HepG2 (cell line): Measurements from ENCODE around the gene HTR1E. TPM values are rescaled to one million over a fixed set of nuclear protein-coding genes. Genes with fewer than 3 reads are reported as not detected.
"Not testable (repeated sequence)": the region's sequence is repeated elsewhere in the genome, so short reads cannot be mapped to it uniquely, and the experiment has no call there.

Experiments used
- ATAC-seq: fragments of 200-7000 bp; cut with Tn5 transposase; 3 replicates; pipeline ENCODE4 v1.9.1; 2020; ENCODE audit warnings: mild to moderate bottlenecking, moderate library complexity
- BruUV-seq: library from RNA; stranded (reverse); fragments of 400-500 nt; replicated peaks from 2 replicates; lab custom pipeline; 2021; lab: Mats Ljungman, UMichigan
- CTCF ChIA-PET: fragments of 300-600 bp; formaldehyde crosslinking; extraction: SDS; loops from one replicate; lab custom pipeline; 2021; ENCODE audit warnings: low total read pairs, inconsistent platforms, low intra/inter-chr PET ratio; lab: Yijun Ruan, JAX
- POLR2A ChIA-PET: fragments of 350-600 bp; sonication (Branson Sonifier 250); formaldehyde crosslinking; loops from one replicate; lab custom pipeline; 2020; ENCODE audit warnings: antibody characterized with exemption, inconsistent platforms; lab: Yijun Ruan, JAX
- DNase-seq: peaks from one replicate; pipeline ENCODE4 v3.0.0-alpha.2; 2015; ENCODE audit warnings: low spot score
- FAIRE-seq: peaks from 3 replicates; lab custom pipeline; 2011; peaks lifted over from hg19 to GRCh38; lab: Jason Lieb, UNC
- H2AFZ ChIP-seq: one replicate; pipeline ENCODE4 v1.6.1; 2011; ENCODE audit warnings: low read length, inconsistent platforms
- H3K27ac ChIP-seq: fragments of 300-600 bp; 3 replicates; pipeline ENCODE4 v1.8.0; 2011; ENCODE audit warnings: mixed run types, mild to moderate bottlenecking, mixed read lengths, low read length, inconsistent platforms; ENCODE audit not compliant: insufficient read depth; ENCODE audit errors: extremely low read length
- H3K27me3 ChIP-seq, 2 experiments: fragments of 200-600 bp in 1 of 2; 2 replicates in 1 of 2; 3 replicates in 1 of 2; pipeline versions ENCODE4 v1.6.0 to v1.8.0; 2011; ENCODE audit warnings: low read length in 2 of 2, mild to moderate bottlenecking in 2 of 2, moderate library complexity in 2 of 2, inconsistent platforms in 1 of 2; ENCODE audit not compliant: insufficient read depth in 2 of 2, control insufficient read depth in 1 of 2
- H3K36me3 ChIP-seq, 2 experiments: fragments of 200-600 bp in 1 of 2; replicated peaks in 1 of 2; 2 replicates in 1 of 2; 3 replicates in 1 of 2; pipeline versions ENCODE4 v1.5.1 to v1.8.0; 2011; ENCODE audit warnings: low read length in 2 of 2, inconsistent platforms in 1 of 2; ENCODE audit not compliant: insufficient read depth in 2 of 2, control insufficient read depth in 1 of 2
- H3K4me1 ChIP-seq: 2 replicates; pipeline ENCODE4 v1.5.1; 2012; ENCODE audit warnings: low read length, inconsistent platforms; ENCODE audit not compliant: insufficient read depth
- H3K4me2 ChIP-seq: 2 replicates; pipeline ENCODE4 v1.6.0; 2011; ENCODE audit warnings: low read depth, low read length, inconsistent platforms
- H3K4me3 ChIP-seq, 3 experiments: fragments of 200-600 bp in 1 of 3; sonication (generic), shearing (Covaris generic) in 1 of 3; replicated peaks in 1 of 3; 2 replicates each; pipeline ENCODE4 v1.5.1; 2011 to 2016; ENCODE audit warnings: low read length in 3 of 3, inconsistent platforms in 2 of 3, low read depth in 2 of 3, mild to moderate bottlenecking in 2 of 3, control low read depth in 1 of 3, mixed read lengths in 1 of 3; ENCODE audit not compliant: insufficient read depth in 1 of 3
- H3K79me2 ChIP-seq: one replicate; pipeline ENCODE4 v1.6.1; 2011; ENCODE audit warnings: low read length, inconsistent platforms; ENCODE audit not compliant: insufficient read depth
- H3K9ac ChIP-seq: 2 replicates; pipeline ENCODE4 v1.6.0; 2011; ENCODE audit warnings: mild to moderate bottlenecking, low read depth, low read length, inconsistent platforms; ENCODE audit not compliant: insufficient read depth
- H3K9me3 ChIP-seq: 2 replicates; pipeline ENCODE4 v1.5.1; 2012; ENCODE audit warnings: mild to moderate bottlenecking, low read length
- H4K20me1 ChIP-seq: 2 replicates; pipeline ENCODE4 v1.6.0; 2011; ENCODE audit warnings: inconsistent platforms, mild to moderate bottlenecking, low read length, moderate library complexity; ENCODE audit not compliant: insufficient read depth
- MAFF ChIP-seq: IDR thresholded peaks from 2 replicates; pipeline ENCODE4 v1.6.1; 2011; ENCODE audit warnings: low read depth, low read length, improper control_type of control experiment
- MAFK ChIP-seq, 2 experiments: IDR thresholded peaks in 1 of 2; conservative IDR thresholded peaks in 1 of 2; 2 replicates each; pipeline ENCODE4 v1.6.1; 2011; ENCODE audit warnings: improper control_type of control experiment in 2 of 2, low read length in 2 of 2
- WGBS: methylation state at CpG from one replicate; pipeline ENCODE4 v1.1.6; 2017; ENCODE audit warnings: low lambda C conversion rate; 5-methylcytosine and 5-hydroxymethylcytosine counted together
- in situ Hi-C: cut with HindIII; loops from 2 replicates; pipeline ENCODE4 v1.10.0; 2017; ENCODE audit warnings: low pct_unique_long_range_greater_than_20kb; ENCODE audit not compliant: extremely low pct_ligation_motif_present
- intact Hi-C: fragments of 100-400 bp; cut with micrococcal nuclease; formaldehyde crosslinking; loops from one replicate; pipeline ENCODE4 v1.10.0; 2022; ENCODE audit not compliant: unreplicated experiment
- polyA plus RNA-seq, 8 experiments: library from polyadenylated mRNA; depleted of rRNA in 3 of 8; stranded (reverse) in 7 of 8; unstranded in 1 of 8; fragments of >200 nt; fragmentation: Illumina TruSeq in 4 of 8; extraction: Trizol in 4 of 8; gene quantifications; 2 replicates each; pipeline versions ENCODE4 v1.2.1 to v1.2.3, GENCODE V29; 2011 to 2016; ENCODE audit warnings: low read depth in 4 of 8, missing spikeins in 1 of 8, mixed read lengths in 1 of 8; ENCODE audit not compliant: insufficient read depth in 1 of 8
- total RNA-seq, 5 experiments: library from RNA; depleted of rRNA; stranded (reverse); fragments of >200 nt; fragmentation: Illumina TruSeq; extraction: Trizol; gene quantifications; 2 replicates each; pipeline ENCODE4 v1.2.3, GENCODE V29; 2016; ENCODE audit warnings: low read depth in 1 of 5

Gene HTR1E
- total and polyA plus RNA-seq, 2 of the 13 experiments (the other 11 are each of a cell fraction or from before 2014, with no cell fraction given) = not detected

DNA sequence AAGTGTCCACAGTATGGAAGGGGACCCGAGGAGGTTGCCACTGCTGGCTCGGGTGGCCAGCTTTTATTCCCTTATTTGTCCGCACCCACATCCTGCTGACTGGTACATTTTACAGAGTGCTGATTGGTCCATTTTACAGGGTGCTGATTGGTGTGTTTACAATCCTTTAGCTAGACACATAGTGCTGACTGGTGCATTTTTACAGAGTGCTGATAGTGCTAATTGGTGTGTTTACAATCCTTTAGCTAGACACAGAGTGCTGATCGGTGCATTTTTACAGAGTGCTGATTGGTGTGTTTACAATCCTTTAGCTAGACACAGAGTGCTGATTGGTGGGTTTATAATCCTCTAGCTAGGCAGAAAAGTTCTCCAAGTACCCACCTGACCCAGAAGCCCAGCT lies 65.1 kb downstream of the HTR1E start:
- FAIRE-seq, CTCF ChIA-PET, H2AFZ ChIP-seq, H4K20me1 ChIP-seq, H3K9me3 ChIP-seq, ATAC-seq, H3K27me3 ChIP-seq, DNase-seq, H3K4me3 ChIP-seq, BruUV-seq, H3K9ac ChIP-seq, H3K4me1 ChIP-seq, H3K4me2 ChIP-seq, H3K27ac ChIP-seq, intact Hi-C loops, in situ Hi-C loops, H3K36me3 ChIP-seq, H3K79me2 ChIP-seq, POLR2A ChIA-PET: not testable (repeated sequence)
- 21% methylated on average over 4 of the region's 4 CpGs for WGBS
- TF ChIP-seq MAFF (peak; percentile 88), MAFK (conservative IDR thresholded peaks at IDR 0.05 in 1 of 2, IDR thresholded peaks at IDR 0.05 in 1 of 2; ENCODE audit: low read length in 2 of 2) (peak; percentile 75 to 88)

DNA sequence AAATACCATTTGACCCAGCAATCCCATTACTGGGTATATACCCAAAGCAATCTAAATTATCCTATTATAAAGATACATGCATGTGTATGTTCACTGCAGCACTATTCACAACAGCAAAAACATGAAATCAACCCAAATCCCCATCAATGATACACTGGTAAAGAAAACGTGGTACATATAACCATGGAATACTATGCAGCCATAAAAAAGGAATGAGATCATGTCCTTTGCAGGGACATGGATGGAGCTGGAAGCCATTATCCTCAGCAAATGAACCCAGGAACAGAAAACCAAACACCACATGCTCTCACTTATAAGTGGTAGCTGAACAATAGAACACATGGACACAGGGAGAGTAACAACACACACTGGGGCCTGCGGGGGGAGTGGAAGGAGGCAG lies 69.2 kb downstream of the HTR1E start:
- H3K9me3 ChIP-seq, FAIRE-seq, intact Hi-C loops, H3K27me3 ChIP-seq, H3K4me1 ChIP-seq, H3K4me2 ChIP-seq, in situ Hi-C loops, CTCF ChIA-PET, H3K79me2 ChIP-seq, POLR2A ChIA-PET, H4K20me1 ChIP-seq, H3K27ac ChIP-seq, H3K36me3 ChIP-seq, BruUV-seq, ATAC-seq, H3K4me3 ChIP-seq, H3K9ac ChIP-seq, DNase-seq, H2AFZ ChIP-seq: not testable (repeated sequence)
- 0% methylated on average over 2 of the region's 2 CpGs for WGBS

DNA sequence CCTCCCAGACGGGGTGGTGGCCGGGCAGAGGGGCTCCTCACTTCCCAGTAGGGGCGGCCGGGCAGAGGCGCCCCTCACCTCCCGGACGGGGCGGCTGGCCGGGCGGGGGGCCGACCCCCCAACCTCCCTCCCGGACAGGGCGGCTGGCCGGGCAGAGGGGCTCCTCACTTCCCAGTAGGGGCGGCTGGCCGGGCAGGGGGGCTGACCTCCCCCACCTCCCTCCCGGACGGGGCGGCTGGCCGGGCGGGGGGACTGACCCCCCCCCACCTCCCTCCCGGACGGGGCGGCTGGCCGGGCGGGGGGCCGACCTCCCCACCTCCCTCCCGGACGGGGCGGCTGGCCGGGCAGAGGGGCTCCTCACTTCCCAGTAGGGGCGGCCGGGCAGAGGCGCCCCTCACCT lies 72.3 kb downstream of the HTR1E start:
- H3K4me2 ChIP-seq, H3K27me3 ChIP-seq, ATAC-seq, H3K27ac ChIP-seq, CTCF ChIA-PET, H3K4me3 ChIP-seq, H4K20me1 ChIP-seq, POLR2A ChIA-PET, FAIRE-seq, DNase-seq, H3K9ac ChIP-seq, H3K9me3 ChIP-seq, H3K79me2 ChIP-seq, BruUV-seq, intact Hi-C loops, H3K4me1 ChIP-seq, H2AFZ ChIP-seq, in situ Hi-C loops, H3K36me3 ChIP-seq: not testable (repeated sequence)
- WGBS = no CpG with 5 or more reads among the region's 34 CpGs
